ENCODE data around the gene CD200R1L. TPM values are rescaled to one million over a fixed set of nuclear protein-coding genes. Genes with fewer than 3 reads are reported as not detected.

Gene CD200R1L
- polyA plus RNA-seq, 1 of the 3 experiments (the other 2 are of a cell fraction): not detected

- Histone ChIP-seq H3K79me2 (ENCODE audit: insufficient read depth) (no peaks in the 10 kb centered on the region), H3F3A (replicated peaks; ENCODE audit: insufficient read depth) (no peaks in the 10 kb centered on the region), H3K4me3 (ENCODE audit: low read depth in 2 of 2, low read length in 1 of 2) (no peak overlapping the region), H3K4me2 (no peak overlapping the region), H3K9me3 (no peaks in the 10 kb centered on the region), H3K27ac (ENCODE audit: low read depth in 2 of 2, low read length in 1 of 2) (peak overlapping the region in 1 of 2 experiments; percentile 89; a peak in 2 of 4 replicates), H2AFZ (ENCODE audit: low read depth) (no peak overlapping the region), H3K36me3 (replicated peaks in 1 of 2; ENCODE audit: control insufficient read depth in 1 of 2, insufficient read depth in 2 of 2, low read length in 1 of 2) (no peaks in the 10 kb centered on the region), H3K9ac (no peak overlapping the region), H4K20me1 (ENCODE audit: insufficient read depth) (no peaks in the 10 kb centered on the region), H3K9me2 (no peaks in the 10 kb centered on the region), H3K27me3 (ENCODE audit: insufficient read depth) (no peaks in the 10 kb centered on the region), H3K4me1 (ENCODE audit: control insufficient read depth in 1 of 2, insufficient read depth in 2 of 2, low read depth in 1 of 2, low read length in 1 of 2) (no peaks in the 10 kb centered on the region; a peak in 1 of 4 replicates)
- TF ChIP-seq MAX (IDR thresholded peaks at IDR 0.05; ENCODE audit: low read depth) (no peak), SMC3 (IDR thresholded peaks at IDR 0.05; ENCODE audit: low read depth, low read length) (no peak), NFIC (IDR thresholded peaks at IDR 0.05; ENCODE audit: borderline replicate concordance) (no peak), USF1 (IDR thresholded peaks at IDR 0.05; ENCODE audit: borderline replicate concordance, low read depth) (no peak), TEAD4 (IDR thresholded peaks at IDR 0.05; ENCODE audit: borderline replicate concordance, insufficient read depth) (peak; percentile 44; the same call in 1 of the 2 replicates), TCF12 (IDR thresholded peaks at IDR 0.05) (peak; percentile 88), PBX3 (IDR thresholded peaks at IDR 0.05) (peak; percentile 45; the same call in 1 of the 2 replicates), YY1 (IDR thresholded peaks at IDR 0.05; ENCODE audit: low read depth) (no peak), GABPA (IDR thresholded peaks at IDR 0.05; ENCODE audit: low read depth) (no peak), RXRA (IDR thresholded peaks at IDR 0.05; ENCODE audit: borderline replicate concordance, low read depth) (0 out of 2 replicates have a peak, but pooled peaks have one; percentile 7), JUND (IDR thresholded peaks at IDR 0.05) (peak; percentile 24; the same call in 1 of the 2 replicates), IRF3 (IDR thresholded peaks at IDR 0.05; ENCODE audit: low read depth, low read length) (no peak), POLR2AphosphoS5 (IDR thresholded peaks at IDR 0.05; ENCODE audit: low read depth, low read length) (peak; percentile 34; the same call in 1 of the 2 replicates), SIN3A (IDR thresholded peaks at IDR 0.05; ENCODE audit: borderline replicate concordance, low read depth, low read length) (no peak), EP300 (IDR thresholded peaks at IDR 0.05; ENCODE audit: borderline replicate concordance in 1 of 2, low read depth in 1 of 2, low read length in 1 of 2) (peak; percentile 26 to 59; a peak in 3 of 4 replicates), EZH2phosphoT487 (IDR thresholded peaks at IDR 0.05; ENCODE audit: borderline replicate concordance, low read depth) (no peak)
- 13% methylated on average over 2 of the region's 2 CpGs for WGBS (ENCODE audit: low lambda C conversion rate)
- ChIA-PET CTCF (no interaction called here), POLR2A (no interaction called here)
- no peak for DNase-seq
Measured at GRCh38 chr3:112803467-112803866, 43.2 kb downstream of the CD200R1L start.

- H3F3A ChIP-seq (replicated peaks; ENCODE audit: insufficient read depth): no peaks in the 10 kb centered on the region
- no peak overlapping the region for H3K9ac ChIP-seq
- H3K27me3 ChIP-seq (ENCODE audit: insufficient read depth): no peaks in the 10 kb centered on the region
- ChIA-PET POLR2A (no interaction called here), CTCF (no interaction called here)
- DNase-seq: no peak
- no peaks in the 10 kb centered on the region for H3K36me3 ChIP-seq (replicated peaks in 1 of 2; ENCODE audit: control insufficient read depth in 1 of 2, insufficient read depth in 2 of 2, low read length in 1 of 2)
- H3K4me1 ChIP-seq (ENCODE audit: control insufficient read depth in 1 of 2, insufficient read depth in 2 of 2, low read depth in 1 of 2, low read length in 1 of 2): no peaks in the 10 kb centered on the region; a peak in 1 of 4 replicates
- no peaks in the 10 kb centered on the region for H4K20me1 ChIP-seq (ENCODE audit: insufficient read depth)
- peak overlapping the region in 1 of 2 experiments; percentile 89; a peak in 1 of 4 replicates for H3K27ac ChIP-seq (ENCODE audit: low read depth in 2 of 2, low read length in 1 of 2)
- H3K79me2 ChIP-seq (ENCODE audit: insufficient read depth): no peaks in the 10 kb centered on the region
- H3K4me2 ChIP-seq: no peak overlapping the region
- no peaks in the 10 kb centered on the region for H3K9me2 ChIP-seq
- TF ChIP-seq CTCF (IDR thresholded peaks at IDR 0.05): no peak
- no peak for TF ChIP-seq TAF1 (IDR thresholded peaks at IDR 0.05; ENCODE audit: borderline replicate concordance, low read depth, low read length)
- no peak for TF ChIP-seq ELF1 (IDR thresholded peaks at IDR 0.05)
- TF ChIP-seq POLR2AphosphoS5 (IDR thresholded peaks at IDR 0.05; ENCODE audit: low read depth, low read length): no peak
- no peak for TF ChIP-seq RXRA (IDR thresholded peaks at IDR 0.05; ENCODE audit: borderline replicate concordance, low read depth)
- TF ChIP-seq FOXM1 (IDR thresholded peaks at IDR 0.05; ENCODE audit: low read depth): no peak
- no peak for TF ChIP-seq RFX5 (IDR thresholded peaks at IDR 0.05; ENCODE audit: low read length)
- no peak overlapping the region for H3K4me3 ChIP-seq (ENCODE audit: low read depth in 2 of 2, low read length in 1 of 2)
- no peak overlapping the region for H2AFZ ChIP-seq (ENCODE audit: low read depth)
- H3K9me3 ChIP-seq: no peaks in the 10 kb centered on the region
Measured at GRCh38 chr3:112802338-112802737, 44.3 kb downstream of the CD200R1L start.
